DOHH2 (cell line): Measurements from ENCODE around the gene OCA2.

Experiments used
- H3F3A ChIP-seq: fragments of 200-600 bp; sonication (generic), shearing (Covaris generic); 2 replicates; pipeline ENCODE4 v1.6.0; 2016; ENCODE audit warnings: antibody characterized with exemption, mild to moderate bottlenecking; ENCODE audit not compliant: control insufficient read depth, insufficient read depth
- H3K27ac ChIP-seq: fragments of 200-600 bp; sonication (generic); 2 replicates; pipeline ENCODE4 v1.5.1; 2014; ENCODE audit warnings: low read depth, mild to moderate bottlenecking, low read length, moderate library complexity
- H3K27me3 ChIP-seq: fragments of 200-600 bp; sonication (generic); 2 replicates; pipeline ENCODE4 v1.6.1; 2014; ENCODE audit warnings: mild to moderate bottlenecking, low read length, mixed read lengths; ENCODE audit not compliant: control insufficient read depth
- H3K36me3 ChIP-seq: fragments of 200-600 bp; sonication (generic); 2 replicates; pipeline ENCODE4 v1.6.1; 2014; ENCODE audit warnings: mild to moderate bottlenecking, low read length, moderate library complexity, mixed read lengths; ENCODE audit not compliant: control insufficient read depth
- H3K4me1 ChIP-seq: fragments of 200-600 bp; sonication (generic); 2 replicates; pipeline ENCODE4 v1.6.1; 2014; ENCODE audit warnings: mild to moderate bottlenecking, low read length, mixed read lengths; ENCODE audit not compliant: control insufficient read depth
- H3K4me2 ChIP-seq: fragments of 200-600 bp; sonication (generic); 2 replicates; pipeline ENCODE4 v1.6.0; 2014; ENCODE audit warnings: mild to moderate bottlenecking, low read length, moderate library complexity
- H3K4me3 ChIP-seq: fragments of 200-600 bp; sonication (generic); 2 replicates; pipeline ENCODE4 v1.5.1; 2014; ENCODE audit warnings: mild to moderate bottlenecking, low read length, mixed read lengths
- H3K79me2 ChIP-seq: fragments of 200-600 bp; sonication (generic); 2 replicates; pipeline ENCODE4 v1.6.1; 2014; ENCODE audit warnings: mild to moderate bottlenecking, low read length, mixed read lengths; ENCODE audit not compliant: control insufficient read depth
- H3K9me2 ChIP-seq: fragments of 200-600 bp; sonication (generic); replicated peaks from 2 replicates; pipeline ENCODE4 v1.6.1; 2014; ENCODE audit warnings: mild to moderate bottlenecking, low read length, mixed read lengths; ENCODE audit not compliant: control insufficient read depth
- H3K9me3 ChIP-seq: fragments of 200-600 bp; sonication (generic); 2 replicates; pipeline ENCODE4 v1.6.1; 2014; ENCODE audit warnings: antibody characterized with exemption, low read length, mixed read lengths; ENCODE audit not compliant: control insufficient read depth, insufficient read depth
- H4K20me1 ChIP-seq: fragments of 200-600 bp; sonication (generic); 2 replicates; pipeline ENCODE4 v1.6.0; 2014; ENCODE audit warnings: low read depth, mild to moderate bottlenecking, antibody characterized with exemption, low read length, moderate library complexity; ENCODE audit not compliant: control insufficient read depth, insufficient read depth
- EZH2phosphoT487 ChIP-seq: fragments of 200-600 bp; sonication (generic); IDR thresholded peaks from 2 replicates; pipeline ENCODE4 v1.6.1; 2017; ENCODE audit warnings: borderline replicate concordance, mild to moderate bottlenecking, antibody characterized with exemption, low read length, moderate library complexity, mixed read lengths
- TF ChIP-seq, protein P1 (sequence below): fragments of 200-600 bp; sonication (generic); IDR thresholded peaks from one replicate; pipeline ENCODE4 v1.5.1; 2014; ENCODE audit warnings: antibody characterized with exemption, mild to moderate bottlenecking, low read depth, low read length; ENCODE audit not compliant: poor library complexity, severe bottlenecking

The OCA2 gene

GRCh38 chr15:27833178-27833577 is 265.9 kb downstream of the OCA2 start:
- no peaks in the 10 kb centered on the region for H3K79me2 ChIP-seq
- H3K9me3 ChIP-seq, result peaks cover 16% of the 10 kb centered on the region; the same call in 1 of the 2 replicates
- no peaks in the 10 kb centered on the region for H3K27me3 ChIP-seq
- no peaks in the 10 kb centered on the region for H3K4me1 ChIP-seq
- H4K20me1 ChIP-seq, result no peaks in the 10 kb centered on the region
- no peak overlapping the region for H3K4me3 ChIP-seq
- no peaks in the 10 kb centered on the region for H3K9me2 ChIP-seq
- no peak overlapping the region for H3K27ac ChIP-seq
- H3F3A ChIP-seq, result no peaks in the 10 kb centered on the region
- no peaks in the 10 kb centered on the region for H3K36me3 ChIP-seq
- no peak overlapping the region for H3K4me2 ChIP-seq
- no peak for TF ChIP-seq EZH2phosphoT487
- TF ChIP-seq, protein P1, sequence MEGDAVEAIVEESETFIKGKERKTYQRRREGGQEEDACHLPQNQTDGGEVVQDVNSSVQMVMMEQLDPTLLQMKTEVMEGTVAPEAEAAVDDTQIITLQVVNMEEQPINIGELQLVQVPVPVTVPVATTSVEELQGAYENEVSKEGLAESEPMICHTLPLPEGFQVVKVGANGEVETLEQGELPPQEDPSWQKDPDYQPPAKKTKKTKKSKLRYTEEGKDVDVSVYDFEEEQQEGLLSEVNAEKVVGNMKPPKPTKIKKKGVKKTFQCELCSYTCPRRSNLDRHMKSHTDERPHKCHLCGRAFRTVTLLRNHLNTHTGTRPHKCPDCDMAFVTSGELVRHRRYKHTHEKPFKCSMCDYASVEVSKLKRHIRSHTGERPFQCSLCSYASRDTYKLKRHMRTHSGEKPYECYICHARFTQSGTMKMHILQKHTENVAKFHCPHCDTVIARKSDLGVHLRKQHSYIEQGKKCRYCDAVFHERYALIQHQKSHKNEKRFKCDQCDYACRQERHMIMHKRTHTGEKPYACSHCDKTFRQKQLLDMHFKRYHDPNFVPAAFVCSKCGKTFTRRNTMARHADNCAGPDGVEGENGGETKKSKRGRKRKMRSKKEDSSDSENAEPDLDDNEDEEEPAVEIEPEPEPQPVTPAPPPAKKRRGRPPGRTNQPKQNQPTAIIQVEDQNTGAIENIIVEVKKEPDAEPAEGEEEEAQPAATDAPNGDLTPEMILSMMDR, result no peak

- peaks cover 16% of the 10 kb centered on the region; the same call in 1 of the 2 replicates for H3K9me3 ChIP-seq
- H3K27me3 ChIP-seq, result no peaks in the 10 kb centered on the region
- no peaks in the 10 kb centered on the region for H3K36me3 ChIP-seq
- H3K9me2 ChIP-seq, result no peaks in the 10 kb centered on the region
- no peak for TF ChIP-seq EZH2phosphoT487
- TF ChIP-seq, protein P1, result no peak
- H4K20me1 ChIP-seq, result no peaks in the 10 kb centered on the region
- H3K4me1 ChIP-seq, result no peaks in the 10 kb centered on the region
- H3F3A ChIP-seq, result no peaks in the 10 kb centered on the region
- H3K79me2 ChIP-seq, result no peaks in the 10 kb centered on the region
- no peak overlapping the region for H3K4me3 ChIP-seq
- H3K4me2 ChIP-seq, result no peak overlapping the region
- H3K27ac ChIP-seq, result no peak overlapping the region
Observed at GRCh38 chr15:27832237-27832596, 266.9 kb downstream of the OCA2 start.

- TF ChIP-seq, protein P1, result no peak
- no peak for TF ChIP-seq EZH2phosphoT487
- no peaks in the 10 kb centered on the region for H3K27me3 ChIP-seq
Observed at GRCh38 chr15:27831384-27832236, 267.5 kb downstream of the OCA2 start.

More at GRCh38 chr15:27831384-27832236, 267.5 kb downstream of the OCA2 start:
- Histone ChIP-seq H3K27ac (no peak overlapping the region), H3K9me3 (peaks cover 21% of the 10 kb centered on the region; the same call in 1 of the 2 replicates), H3K4me1 (no peaks in the 10 kb centered on the region), H3K79me2 (no peaks in the 10 kb centered on the region), H3K4me3 (no peak overlapping the region), H3K4me2 (no peak overlapping the region), H4K20me1 (no peaks in the 10 kb centered on the region), H3F3A (no peaks in the 10 kb centered on the region), H3K36me3 (no peaks in the 10 kb centered on the region), H3K9me2 (no peaks in the 10 kb centered on the region)
